ENCODE results near the gene PLEKHG4B. TPM values are rescaled to one million over a fixed set of nuclear protein-coding genes. Genes with fewer than 3 reads are reported as not detected.
"Not testable (repeated sequence)": the region's sequence is repeated elsewhere in the genome, so short reads cannot be mapped to it uniquely, and the experiment has no call there.

Gene PLEKHG4B
- total RNA-seq, 2 donors from 2014 or later = under 0.01 to 0.28 TPM

- no peak for DNase-seq (ENCODE audit: low spot score)
- Histone ChIP-seq H3K36me3 (no peaks in the 10 kb centered on the region), H3K4me3 (no peak overlapping the region), H3K4me1 (ENCODE audit: control insufficient read depth in 1 of 2, low read depth in 2 of 2) (no peaks in the 10 kb centered on the region), H3K9me3 (no peaks in the 10 kb centered on the region), H3K27me3 (replicated peaks; ENCODE audit: insufficient read depth) (no peaks in the 10 kb centered on the region), H3K27ac (no peak overlapping the region)
- ATAC-seq (ENCODE audit: insufficient number of reproducible peaks, low FRiP score, low read depth) = no peak
- TF ChIP-seq, protein P1, sequence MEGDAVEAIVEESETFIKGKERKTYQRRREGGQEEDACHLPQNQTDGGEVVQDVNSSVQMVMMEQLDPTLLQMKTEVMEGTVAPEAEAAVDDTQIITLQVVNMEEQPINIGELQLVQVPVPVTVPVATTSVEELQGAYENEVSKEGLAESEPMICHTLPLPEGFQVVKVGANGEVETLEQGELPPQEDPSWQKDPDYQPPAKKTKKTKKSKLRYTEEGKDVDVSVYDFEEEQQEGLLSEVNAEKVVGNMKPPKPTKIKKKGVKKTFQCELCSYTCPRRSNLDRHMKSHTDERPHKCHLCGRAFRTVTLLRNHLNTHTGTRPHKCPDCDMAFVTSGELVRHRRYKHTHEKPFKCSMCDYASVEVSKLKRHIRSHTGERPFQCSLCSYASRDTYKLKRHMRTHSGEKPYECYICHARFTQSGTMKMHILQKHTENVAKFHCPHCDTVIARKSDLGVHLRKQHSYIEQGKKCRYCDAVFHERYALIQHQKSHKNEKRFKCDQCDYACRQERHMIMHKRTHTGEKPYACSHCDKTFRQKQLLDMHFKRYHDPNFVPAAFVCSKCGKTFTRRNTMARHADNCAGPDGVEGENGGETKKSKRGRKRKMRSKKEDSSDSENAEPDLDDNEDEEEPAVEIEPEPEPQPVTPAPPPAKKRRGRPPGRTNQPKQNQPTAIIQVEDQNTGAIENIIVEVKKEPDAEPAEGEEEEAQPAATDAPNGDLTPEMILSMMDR (IDR thresholded peaks at IDR 0.05) = no peak
Measured at GRCh38 chr5:95241-95980, 3.4 kb downstream of the PLEKHG4B start.

DNA sequence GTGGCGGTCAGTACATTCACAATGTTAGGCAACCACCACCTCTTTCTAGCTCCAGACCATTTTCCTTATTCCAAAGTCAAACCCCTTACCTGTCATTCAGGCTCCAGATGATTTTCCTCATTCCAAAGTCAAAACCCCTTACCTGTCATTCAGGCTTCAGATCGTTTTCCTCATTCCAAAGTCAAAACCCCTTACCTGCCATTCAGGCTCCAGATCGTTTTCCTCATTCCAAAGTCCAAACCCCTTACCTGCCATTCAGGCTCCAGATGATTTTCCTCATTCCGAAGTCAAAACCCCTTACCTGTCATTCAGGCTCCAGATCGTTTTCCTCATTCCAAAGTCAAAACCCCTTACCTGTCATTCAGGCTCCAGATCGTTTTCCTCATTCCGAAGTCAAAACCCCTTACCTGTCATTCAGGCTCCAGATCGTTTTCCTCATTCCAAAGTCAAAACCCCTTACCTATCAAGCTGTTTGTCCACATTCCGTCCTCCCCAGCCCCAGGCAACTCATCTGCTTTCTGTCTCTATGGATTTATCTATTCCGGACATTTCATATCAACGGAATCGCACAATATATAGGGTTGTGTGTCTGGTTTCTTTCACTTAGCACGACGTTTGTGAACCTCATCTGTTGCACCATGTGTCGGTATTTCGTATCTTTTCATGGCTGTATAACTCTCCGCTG, 5.2 kb downstream of the PLEKHG4B start:
- TF ChIP-seq, protein P1 (IDR thresholded peaks at IDR 0.05) = no peak
- H3K9me3 ChIP-seq = no peaks in the 10 kb centered on the region
- no peaks in the 10 kb centered on the region for H3K36me3 ChIP-seq
- no peaks in the 10 kb centered on the region for H3K4me1 ChIP-seq (ENCODE audit: control insufficient read depth in 1 of 2, low read depth in 2 of 2)
- H3K4me3 ChIP-seq = no peak overlapping the region
- H3K27me3 ChIP-seq (replicated peaks; ENCODE audit: insufficient read depth) = no peaks in the 10 kb centered on the region
- ATAC-seq (ENCODE audit: insufficient number of reproducible peaks, low FRiP score, low read depth) (no peak), DNase-seq (ENCODE audit: low spot score) (no peak)
- no peak overlapping the region for H3K27ac ChIP-seq

GRCh38 chr5:99815-100214, 7.8 kb downstream of the PLEKHG4B start:
- ATAC-seq (ENCODE audit: insufficient number of reproducible peaks, low FRiP score, low read depth) = no peak
- H3K27me3 ChIP-seq (replicated peaks; ENCODE audit: insufficient read depth) = no peaks in the 10 kb centered on the region
- DNase-seq (ENCODE audit: low spot score) = no peak

GRCh38 chr5:102411-103043, 10.6 kb downstream of the PLEKHG4B start:
- TF ChIP-seq, protein P1 (IDR thresholded peaks at IDR 0.05) = no peak
- no peak overlapping the region for H3K4me3 ChIP-seq
- H3K27me3 ChIP-seq (replicated peaks; ENCODE audit: insufficient read depth) = no peaks in the 10 kb centered on the region

More at GRCh38 chr5:99815-100214, 7.8 kb downstream of the PLEKHG4B start:
- Histone ChIP-seq H3K9me3 (no peaks in the 10 kb centered on the region), H3K27ac (no peak overlapping the region), H3K4me3 (no peak overlapping the region), H3K36me3 (no peaks in the 10 kb centered on the region), H3K4me1 (ENCODE audit: control insufficient read depth in 1 of 2, low read depth in 2 of 2) (no peaks in the 10 kb centered on the region)
- TF ChIP-seq, protein P1 (IDR thresholded peaks at IDR 0.05) = no peak

DNA sequence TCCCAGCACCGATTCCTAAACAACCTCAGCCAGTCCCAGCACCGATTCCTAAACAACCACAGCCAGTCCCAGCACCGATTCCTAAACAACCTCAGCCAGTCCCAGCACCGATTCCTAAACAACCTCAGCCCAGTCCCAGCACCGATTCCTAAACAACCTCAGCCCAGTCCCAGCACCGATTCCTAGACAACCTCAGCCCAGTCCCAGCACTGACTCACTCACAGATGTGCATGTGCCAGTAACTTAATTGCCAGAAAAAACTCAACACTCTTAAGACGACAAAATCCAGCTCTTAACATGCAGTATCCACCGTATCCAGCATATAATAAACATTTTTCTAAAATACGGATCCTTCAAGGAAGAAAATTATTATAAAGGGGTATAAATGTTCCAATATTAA, 12.1 kb downstream of the PLEKHG4B start:
- not testable (repeated sequence) for H3K4me3 ChIP-seq; H3K4me1 ChIP-seq (ENCODE audit: control insufficient read depth in 1 of 2, low read depth in 2 of 2); ATAC-seq (ENCODE audit: insufficient number of reproducible peaks, low FRiP score, low read depth); DNase-seq (ENCODE audit: low spot score); H3K27me3 ChIP-seq (replicated peaks; ENCODE audit: insufficient read depth); H3K27ac ChIP-seq; H3K9me3 ChIP-seq; H3K36me3 ChIP-seq

More at GRCh38 chr5:102411-103043, 10.6 kb downstream of the PLEKHG4B start:
- no peaks in the 10 kb centered on the region for H3K4me1 ChIP-seq (ENCODE audit: control insufficient read depth in 1 of 2, low read depth in 2 of 2)
- ATAC-seq (ENCODE audit: insufficient number of reproducible peaks, low FRiP score, low read depth) (no peak), DNase-seq (ENCODE audit: low spot score) (no peak)
- no peak overlapping the region for H3K27ac ChIP-seq
- no peaks in the 10 kb centered on the region for H3K36me3 ChIP-seq
- no peaks in the 10 kb centered on the region for H3K9me3 ChIP-seq

Data from thoracic aorta (tissue), 2 donors.